Right lobe of liver (tissue), 6 donors: Measurements from ENCODE around the gene ADGRB3. TPM values are rescaled to one million over a fixed set of nuclear protein-coding genes. Genes with fewer than 3 reads are reported as not detected.

ENCODE experiments used
- ATAC-seq, 4 donors: fragments of 200-7000 bp; cut with Tn5 transposase; one replicate each; pipeline ENCODE4 v1.9.1; 2020; ENCODE audit warnings: mild to moderate bottlenecking in 4 of 4, moderate library complexity in 4 of 4
- DNase-seq, 3 donors: peaks; one replicate each; pipeline ENCODE4 v3.0.0-alpha.2; 2020
- H3K27ac ChIP-seq, 3 donors: fragments of 200-600 bp; one replicate each; pipeline ENCODE4 v1.8.0; 2022
- H3K27me3 ChIP-seq, 2 donors: fragments of 200-600 bp; one replicate each; pipeline ENCODE4 v1.8.0; 2022
- H3K36me3 ChIP-seq, 4 donors: fragments of 200-600 bp; sonication (generic) in 1 of 4; one replicate each; pipeline versions ENCODE4 v1.5.1 to v1.8.0; 2017 to 2022; ENCODE audit warnings: control low read depth in 1 of 4
- H3K4me1 ChIP-seq, 4 donors: fragments of 200-600 bp; sonication (generic) in 1 of 4; one replicate each; pipeline versions ENCODE4 v1.5.1 to v1.8.0; 2017 to 2022; ENCODE audit warnings: control low read depth in 1 of 4
- H3K4me3 ChIP-seq, 3 donors: fragments of 200-600 bp; one replicate each; pipeline ENCODE4 v1.8.0; 2022
- H3K9me3 ChIP-seq, 4 donors: fragments of 200-600 bp; sonication (generic) in 1 of 4; one replicate each; pipeline versions ENCODE4 v1.5.1 to v1.8.0; 2017 to 2022; ENCODE audit warnings: control low read depth in 1 of 4
- POLR2A ChIP-seq: fragments of 450-650 bp; IDR thresholded peaks from one replicate; pipeline ENCODE4 v1.6.1; 2017; ENCODE audit warnings: antibody characterized with exemption, mild to moderate bottlenecking
- WGBS: methylation state at CpG from one replicate; pipeline ENCODE4 v1.1.6; 2018; ENCODE audit warnings: low coverage, low lambda C conversion rate; ENCODE audit not compliant: insufficient coverage; ENCODE audit errors: missing lambda C conversion rate; 5-methylcytosine and 5-hydroxymethylcytosine counted together
- intact Hi-C, 2 donors: fragments of 100-400 bp; cut with DNase I; formaldehyde crosslinking; loops; one replicate each; pipeline versions ENCODE4 v1.11.2 to v1.14.1; 2022
- long read RNA-seq: library from polyadenylated mRNA; unstranded; transcript quantifications from one replicate; pipeline ENCODE4 v2.0.0, GENCODE V29; 2019
- total RNA-seq, 6 experiments: library from RNA; depleted of rRNA in 2 of 6; stranded (reverse); fragments of >200 nt in 2 of 6; fragmentation: NEBNext Ultra II Directional in 3 of 6; extraction: Animal tissue kit (Norgen Biotek cat#: 25700) in 3 of 6; gene quantifications; one replicate each; pipeline versions ENCODE4 v1.1.0 to v1.2.4, GENCODE V29; 2016 to 2023
- TF ChIP-seq, protein P1 (sequence below), 4 donors: fragments of 200-600 bp in 3 of 4; fragments of 450-650 bp in 1 of 4; IDR thresholded peaks; one replicate each; pipeline versions ENCODE4 v1.5.1 to v1.8.0; 2016 to 2022; ENCODE audit warnings: antibody characterized with exemption in 4 of 4, mild to moderate bottlenecking in 2 of 4
- donor health status: DM: no; HTN: yes; CAD: no.
- donor health status: DM: no; HTN: no; CAD: no.
- donor health status: DM: no; HTN: no; CAD: no.
- donor health status: DM: no; HTN: yes; CAD: no.
- donor health status: DM: no; HTN: yes; CAD: no.

The ADGRB3 gene
- total RNA-seq = under 1 TPM; 0.18 to 0.42 (median 0.24) TPM
- long read RNA-seq = 0 reads

DNA sequence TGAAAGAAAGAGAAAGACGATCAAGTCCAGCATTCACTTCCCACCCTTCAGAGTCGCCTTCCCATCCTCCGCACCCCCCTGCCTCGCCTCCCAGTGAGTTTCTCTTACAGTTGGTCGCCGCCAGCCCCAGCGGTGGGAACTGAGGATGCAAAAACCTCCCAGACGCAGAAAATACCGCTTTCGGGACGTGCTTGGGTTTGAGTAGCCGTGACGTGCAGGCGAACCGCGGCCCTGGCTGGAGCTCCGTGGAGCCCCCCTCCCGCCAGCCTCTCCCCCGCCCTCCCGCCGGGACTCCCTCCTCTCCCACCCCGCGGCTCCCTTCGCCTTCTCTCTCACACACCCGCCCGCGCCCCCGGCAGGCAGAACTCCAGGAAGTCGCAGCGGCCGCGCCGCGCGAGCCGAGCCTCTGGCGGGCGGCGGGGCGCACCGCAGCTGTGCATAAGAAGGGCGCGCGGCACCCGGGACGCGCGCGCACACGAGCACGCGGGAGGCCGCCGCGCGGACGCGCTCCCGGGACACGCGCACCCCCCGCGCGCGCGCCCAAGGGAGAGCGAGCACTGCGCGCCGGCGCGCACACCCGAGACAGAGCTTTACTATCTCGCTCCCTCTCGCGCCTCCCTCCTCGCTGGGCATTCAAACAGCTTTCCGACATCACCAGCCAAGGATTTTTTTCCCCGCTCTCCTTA, at the start of gene ADGRB3:
ADGRB3 (plus strand) TSS at position 557 of the 686 bp plus-strand sequence. CDS start 3,394 bp downstream, outside the sequence.
- no peak for TF ChIP-seq POLR2A
- TF ChIP-seq, protein P1, sequence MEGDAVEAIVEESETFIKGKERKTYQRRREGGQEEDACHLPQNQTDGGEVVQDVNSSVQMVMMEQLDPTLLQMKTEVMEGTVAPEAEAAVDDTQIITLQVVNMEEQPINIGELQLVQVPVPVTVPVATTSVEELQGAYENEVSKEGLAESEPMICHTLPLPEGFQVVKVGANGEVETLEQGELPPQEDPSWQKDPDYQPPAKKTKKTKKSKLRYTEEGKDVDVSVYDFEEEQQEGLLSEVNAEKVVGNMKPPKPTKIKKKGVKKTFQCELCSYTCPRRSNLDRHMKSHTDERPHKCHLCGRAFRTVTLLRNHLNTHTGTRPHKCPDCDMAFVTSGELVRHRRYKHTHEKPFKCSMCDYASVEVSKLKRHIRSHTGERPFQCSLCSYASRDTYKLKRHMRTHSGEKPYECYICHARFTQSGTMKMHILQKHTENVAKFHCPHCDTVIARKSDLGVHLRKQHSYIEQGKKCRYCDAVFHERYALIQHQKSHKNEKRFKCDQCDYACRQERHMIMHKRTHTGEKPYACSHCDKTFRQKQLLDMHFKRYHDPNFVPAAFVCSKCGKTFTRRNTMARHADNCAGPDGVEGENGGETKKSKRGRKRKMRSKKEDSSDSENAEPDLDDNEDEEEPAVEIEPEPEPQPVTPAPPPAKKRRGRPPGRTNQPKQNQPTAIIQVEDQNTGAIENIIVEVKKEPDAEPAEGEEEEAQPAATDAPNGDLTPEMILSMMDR (IDR thresholded peaks at IDR 0.05) = peak in 1 of 4 donors; percentile 11
- H3K4me3 ChIP-seq = peak within 1 kb of the TSS; percentile 45 to 60 (median 56)
- WGBS = 5% methylated on average over 5 of the region's 79 CpGs
- ATAC-seq (peak; percentile 80 to 94 (median 89)), DNase-seq (peak; percentile 62 to 73 (median 69))
- H3K9me3 ChIP-seq = no peaks in the 10 kb centered on the region
- no peaks in the 10 kb centered on the region for H3K36me3 ChIP-seq
- H3K4me1 ChIP-seq = peaks cover 0 to 4% (median 0%) of the 10 kb centered on the region in 4 donors
- peaks cover 0 to 17% of the 10 kb centered on the region in 2 donors for H3K27me3 ChIP-seq
- intact Hi-C loops = loop anchor here in 1 of 2 donors (5.0 kb wide), 1 partner anchor 142 kb away; no protein-coding TSS in a partner anchor
- peak within 1 kb of the TSS; percentile 25 to 48 (median 41) for H3K27ac ChIP-seq

DNA sequence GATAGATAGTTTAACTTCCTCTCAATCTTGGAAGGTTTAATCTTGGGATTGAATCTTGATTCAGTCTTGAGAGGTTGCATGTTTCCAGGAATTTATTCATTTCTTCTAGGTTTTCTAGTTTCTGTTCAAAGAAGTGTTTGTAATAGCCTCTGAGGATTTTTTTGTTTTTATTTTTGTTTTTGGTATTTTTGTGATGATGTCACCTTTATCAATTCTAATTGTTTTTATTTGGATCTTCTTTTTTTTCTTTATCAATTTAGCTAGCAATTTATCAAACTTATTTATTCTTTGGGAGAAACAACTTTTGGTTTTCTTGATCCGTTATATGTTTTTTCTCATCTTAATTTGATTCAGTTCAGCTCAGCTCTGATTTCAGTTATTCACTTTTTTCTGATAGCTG, 41.5 kb upstream of the ADGRB3 start:
- H3K4me1 ChIP-seq = no peaks in the 10 kb centered on the region
- no peaks in the 10 kb centered on the region for H3K36me3 ChIP-seq
- intact Hi-C loops = no loop called here
- WGBS = 75% methylated on average over 1 of the region's 1 CpG
- no peak overlapping the region for H3K4me3 ChIP-seq
- TF ChIP-seq POLR2A = no peak
- TF ChIP-seq, protein P1 (IDR thresholded peaks at IDR 0.05) = no peak
- H3K27me3 ChIP-seq = no peaks in the 10 kb centered on the region
- H3K27ac ChIP-seq = no peak overlapping the region
- DNase-seq (no peak), ATAC-seq (no peak)
- no peaks in the 10 kb centered on the region for H3K9me3 ChIP-seq

DNA sequence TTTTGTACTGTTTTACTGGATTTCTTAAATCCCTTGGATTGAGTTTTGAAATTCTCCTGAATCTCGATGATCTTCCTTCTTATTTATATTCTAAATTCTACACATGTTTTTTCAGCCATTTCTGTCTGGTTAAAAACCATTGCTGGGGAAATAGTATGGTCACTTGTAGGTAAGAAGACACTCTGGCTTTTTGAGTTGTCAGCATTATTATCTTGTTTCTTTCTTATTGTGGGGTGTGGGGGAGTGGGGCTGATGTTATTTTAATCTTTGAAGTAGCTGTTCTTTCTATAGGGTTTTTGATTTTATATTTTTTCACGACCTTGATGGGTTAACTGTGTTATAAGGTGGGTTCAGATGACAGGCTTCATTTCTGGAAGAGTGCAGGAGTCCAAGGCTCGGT, 37.4 kb upstream of the ADGRB3 start:
- intact Hi-C loops = no loop called here
- ATAC-seq (no peak), DNase-seq (no peak)
- WGBS = 30% methylated on average over 2 of the region's 3 CpGs
- Histone ChIP-seq H3K27me3 (no peaks in the 10 kb centered on the region), H3K27ac (no peak overlapping the region), H3K36me3 (no peaks in the 10 kb centered on the region), H3K4me3 (no peak overlapping the region), H3K4me1 (no peaks in the 10 kb centered on the region), H3K9me3 (no peaks in the 10 kb centered on the region)
- TF ChIP-seq, protein P1 (IDR thresholded peaks at IDR 0.05) = no peak
- no peak for TF ChIP-seq POLR2A

GRCh38 chr6:68615938-68616337, 19.1 kb upstream of the ADGRB3 start:
- no peak for ATAC-seq
- no peaks in the 10 kb centered on the region for H3K27me3 ChIP-seq
- intact Hi-C loops = no loop called here

More at GRCh38 chr6:68615938-68616337, 19.1 kb upstream of the ADGRB3 start:
- Histone ChIP-seq H3K27ac (no peak overlapping the region), H3K36me3 (no peaks in the 10 kb centered on the region), H3K4me3 (no peak overlapping the region), H3K4me1 (no peaks in the 10 kb centered on the region), H3K9me3 (no peaks in the 10 kb centered on the region)
- TF ChIP-seq, protein P1 (IDR thresholded peaks at IDR 0.05) = no peak
- TF ChIP-seq POLR2A = no peak
- DNase-seq = no peak
